WTC11 (cell line): ENCODE data around the gene SIGLEC7. TPM values are rescaled to one million over a fixed set of nuclear protein-coding genes. Genes with fewer than 3 reads are reported as not detected.

Experiments
- ATAC-seq: fragments of 200-7000 bp; cut with Tn5 transposase; 2 replicates; pipeline ENCODE4 v1.10.0; 2021; ENCODE audit warnings: mild to moderate bottlenecking, moderate library complexity
- CTCF ChIA-PET: fragments of 300-600 bp; sonication (Branson Sonifier 250); formaldehyde crosslinking; loops from one replicate; lab custom pipeline; 2021; ENCODE audit warnings: antibody characterized with exemption; lab: Charles Lee
- POLR2A ChIA-PET: fragments of 350-600 bp; sonication (Branson Sonifier 250); formaldehyde crosslinking; loops from one replicate; lab custom pipeline; 2021; ENCODE audit warnings: antibody characterized with exemption; lab: Charles Lee
- DNase-seq: peaks from one replicate; pipeline ENCODE4 v3.0.0; 2021; ENCODE audit warnings: low spot score
- H3K27ac Mint-ChIP-seq: 2 replicates; pipeline ENCODE4 v1.8.0; 2021; ENCODE audit warnings: mixed read lengths
- H3K27me3 Mint-ChIP-seq: 2 replicates; pipeline ENCODE4 v1.8.0; 2021; ENCODE audit warnings: low read depth, mild to moderate bottlenecking, moderate library complexity, mixed read lengths
- H3K36me3 Mint-ChIP-seq: 2 replicates; pipeline ENCODE4 v1.8.0; 2021; ENCODE audit warnings: mixed read lengths
- H3K4me1 Mint-ChIP-seq: 2 replicates; pipeline ENCODE4 v1.8.0; 2022; ENCODE audit warnings: mixed read lengths
- H3K4me3 Mint-ChIP-seq: 2 replicates; pipeline ENCODE4 v1.8.0; 2021; ENCODE audit warnings: mild to moderate bottlenecking, moderate library complexity, mixed read lengths
- H3K9me3 Mint-ChIP-seq: 2 replicates; pipeline ENCODE4 v1.8.0; 2021; ENCODE audit warnings: mixed read lengths
- CREM ChIP-seq: sonication (generic); formaldehyde crosslinking; IDR thresholded peaks from 2 replicates; pipeline ENCODE4 v1.8.1; 2022; ENCODE audit warnings: mild to moderate bottlenecking, missing genetic modification reagents, moderate library complexity
- ESRRA ChIP-seq: sonication (generic); formaldehyde crosslinking; IDR thresholded peaks from 2 replicates; pipeline ENCODE4 v1.8.1; 2022; ENCODE audit warnings: mild to moderate bottlenecking, missing genetic modification reagents, borderline replicate concordance
- FOXK1 ChIP-seq: sonication (generic); formaldehyde crosslinking; IDR thresholded peaks from 2 replicates; pipeline ENCODE4 v1.8.0; 2022; ENCODE audit warnings: mild to moderate bottlenecking, moderate library complexity, missing genetic modification reagents
- GTF2I ChIP-seq: fragments of 250-450 bp; sonication (Bioruptor Pico); conservative IDR thresholded peaks from 2 replicates; pipeline ENCODE4 v1.4.0; 2021; ENCODE audit warnings: mild to moderate bottlenecking
- SMAD4 ChIP-seq: sonication (generic); formaldehyde crosslinking; IDR thresholded peaks from 2 replicates; pipeline ENCODE4 v1.8.0; 2022; ENCODE audit warnings: mild to moderate bottlenecking, missing genetic modification reagents
- TP53 ChIP-seq: sonication (generic); formaldehyde crosslinking; IDR thresholded peaks from 2 replicates; pipeline ENCODE4 v1.8.1; 2023; ENCODE audit warnings: mild to moderate bottlenecking, missing genetic modification reagents
- ZNF219 ChIP-seq: sonication (generic); formaldehyde crosslinking; IDR thresholded peaks from 2 replicates; pipeline ENCODE4 v1.8.0; 2023; ENCODE audit warnings: missing genetic modification reagents, mild to moderate bottlenecking, borderline replicate concordance
- ZNF671 ChIP-seq: fragments of 250-450 bp; sonication (Bioruptor Pico); IDR thresholded peaks from 2 replicates; pipeline ENCODE4 v1.8.0; 2021; ENCODE audit warnings: mild to moderate bottlenecking
- total RNA-seq: library from RNA; stranded (reverse); gene quantifications from 3 replicates; pipeline ENCODE4 v1.2.3, GENCODE V29; 2021
- TF ChIP-seq, protein P1 (sequence below): fragments of 250-450 bp; sonication (Bioruptor Pico); conservative IDR thresholded peaks from 2 replicates; pipeline ENCODE4 v1.9.0; 2021; ENCODE audit warnings: mild to moderate bottlenecking
- TF ChIP-seq, protein P2 (sequence below): sonication (generic); formaldehyde crosslinking; conservative IDR thresholded peaks from 2 replicates; pipeline ENCODE4 v1.8.1; 2023; ENCODE audit warnings: mild to moderate bottlenecking, low read depth, missing genetic modification reagents, moderate library complexity
- TF ChIP-seq, protein P3 (sequence below): fragments of 200-600 bp; IDR thresholded peaks from 2 replicates; pipeline ENCODE4 v1.8.0; 2022; ENCODE audit warnings: antibody characterized with exemption
- TF ChIP-seq, protein P4 (sequence below): sonication (generic); formaldehyde crosslinking; IDR thresholded peaks from 2 replicates; pipeline ENCODE4 v1.8.1; 2023; ENCODE audit warnings: mild to moderate bottlenecking, missing genetic modification reagents, borderline replicate concordance
- TF ChIP-seq, protein P5 (sequence below): sonication (generic); formaldehyde crosslinking; conservative IDR thresholded peaks from 2 replicates; pipeline ENCODE4 v1.8.1; 2022; ENCODE audit warnings: mild to moderate bottlenecking, missing genetic modification reagents
- TF ChIP-seq, protein P6 (sequence below): sonication (generic); formaldehyde crosslinking; IDR thresholded peaks from 2 replicates; pipeline ENCODE4 v1.8.1; 2022; ENCODE audit warnings: mild to moderate bottlenecking, moderate library complexity, missing genetic modification reagents
- TF ChIP-seq, protein P7 (sequence below): sonication (generic); formaldehyde crosslinking; IDR thresholded peaks from 2 replicates; pipeline ENCODE4 v1.8.1; 2023; ENCODE audit warnings: mild to moderate bottlenecking, missing genetic modification reagents, moderate library complexity
- TF ChIP-seq, protein P8 (sequence below): sonication (generic); formaldehyde crosslinking; IDR thresholded peaks from 2 replicates; pipeline ENCODE4 v1.8.1; 2023; ENCODE audit warnings: mild to moderate bottlenecking, missing genetic modification reagents
- TF ChIP-seq, protein P9 (sequence below): fragments of 250-450 bp; sonication (Bioruptor Pico); IDR thresholded peaks from 2 replicates; pipeline ENCODE4 v1.9.0; 2021; ENCODE audit warnings: mild to moderate bottlenecking
- TF ChIP-seq, protein P10 (sequence below): sonication (generic); formaldehyde crosslinking; IDR thresholded peaks from 2 replicates; pipeline ENCODE4 v1.8.1; 2022; ENCODE audit warnings: missing genetic modification reagents, borderline replicate concordance

SIGLEC7 gene
- total RNA-seq, 1 experiment from 2014 or later: not detected

DNA sequence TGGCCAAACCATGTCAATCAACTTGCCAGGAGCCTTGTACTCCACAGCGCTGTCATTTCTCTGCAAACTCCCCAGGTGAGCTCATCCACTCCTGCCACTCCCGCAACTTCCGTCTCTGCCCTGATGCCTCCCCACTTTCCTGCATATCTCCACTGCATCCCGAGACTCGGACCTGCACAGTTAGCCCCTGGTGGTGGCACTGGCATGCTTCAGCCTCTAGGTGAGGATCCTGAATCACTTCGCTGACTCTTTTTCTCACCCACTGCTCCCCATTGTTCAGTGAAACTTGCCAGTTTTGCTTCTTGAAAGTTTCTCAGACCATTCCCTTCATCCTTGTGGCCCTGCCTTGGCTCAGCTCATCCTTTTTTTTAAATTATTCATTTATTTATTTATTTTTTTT, 30.5 kb upstream of the SIGLEC7 start (continued):
- TF ChIP-seq, protein P1, sequence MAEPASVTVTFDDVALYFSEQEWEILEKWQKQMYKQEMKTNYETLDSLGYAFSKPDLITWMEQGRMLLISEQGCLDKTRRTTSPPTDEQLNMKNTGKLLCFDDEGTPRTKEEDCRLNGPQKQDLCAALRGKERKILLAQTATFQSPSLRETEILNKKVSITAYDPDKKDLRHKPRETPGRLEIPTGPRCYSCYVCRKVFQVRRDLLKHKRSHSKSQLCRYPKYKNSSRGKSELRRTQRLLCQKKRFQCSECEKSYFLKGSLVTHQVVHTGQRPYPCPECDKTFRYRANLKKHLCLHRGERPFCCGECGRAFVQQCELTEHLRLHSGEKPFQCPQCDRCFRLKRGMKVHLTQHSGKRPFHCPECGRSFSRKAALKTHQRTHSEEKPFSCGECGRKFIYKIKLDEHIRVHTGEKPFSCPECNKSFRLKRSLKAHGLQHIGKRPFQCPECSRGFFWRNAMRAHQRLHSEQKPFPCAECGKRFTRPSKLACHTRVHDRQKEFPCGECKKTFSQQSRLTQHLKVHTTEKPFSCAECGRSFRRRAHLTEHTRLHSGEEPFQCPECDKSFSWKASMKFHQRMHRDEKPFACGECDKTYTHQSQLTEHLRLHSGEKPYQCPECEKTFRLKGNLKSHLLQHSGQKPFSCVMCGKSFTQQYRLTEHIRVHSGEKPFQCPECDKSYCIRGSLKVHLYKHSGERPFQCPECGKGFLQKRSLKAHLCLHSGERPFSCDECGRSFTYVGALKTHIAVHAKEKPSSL (CRISPR knock-in tag): no peak
- TF ChIP-seq, protein P2, sequence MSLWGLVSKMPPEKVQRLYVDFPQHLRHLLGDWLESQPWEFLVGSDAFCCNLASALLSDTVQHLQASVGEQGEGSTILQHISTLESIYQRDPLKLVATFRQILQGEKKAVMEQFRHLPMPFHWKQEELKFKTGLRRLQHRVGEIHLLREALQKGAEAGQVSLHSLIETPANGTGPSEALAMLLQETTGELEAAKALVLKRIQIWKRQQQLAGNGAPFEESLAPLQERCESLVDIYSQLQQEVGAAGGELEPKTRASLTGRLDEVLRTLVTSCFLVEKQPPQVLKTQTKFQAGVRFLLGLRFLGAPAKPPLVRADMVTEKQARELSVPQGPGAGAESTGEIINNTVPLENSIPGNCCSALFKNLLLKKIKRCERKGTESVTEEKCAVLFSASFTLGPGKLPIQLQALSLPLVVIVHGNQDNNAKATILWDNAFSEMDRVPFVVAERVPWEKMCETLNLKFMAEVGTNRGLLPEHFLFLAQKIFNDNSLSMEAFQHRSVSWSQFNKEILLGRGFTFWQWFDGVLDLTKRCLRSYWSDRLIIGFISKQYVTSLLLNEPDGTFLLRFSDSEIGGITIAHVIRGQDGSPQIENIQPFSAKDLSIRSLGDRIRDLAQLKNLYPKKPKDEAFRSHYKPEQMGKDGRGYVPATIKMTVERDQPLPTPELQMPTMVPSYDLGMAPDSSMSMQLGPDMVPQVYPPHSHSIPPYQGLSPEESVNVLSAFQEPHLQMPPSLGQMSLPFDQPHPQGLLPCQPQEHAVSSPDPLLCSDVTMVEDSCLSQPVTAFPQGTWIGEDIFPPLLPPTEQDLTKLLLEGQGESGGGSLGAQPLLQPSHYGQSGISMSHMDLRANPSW: no peak
- TF ChIP-seq, protein P3, sequence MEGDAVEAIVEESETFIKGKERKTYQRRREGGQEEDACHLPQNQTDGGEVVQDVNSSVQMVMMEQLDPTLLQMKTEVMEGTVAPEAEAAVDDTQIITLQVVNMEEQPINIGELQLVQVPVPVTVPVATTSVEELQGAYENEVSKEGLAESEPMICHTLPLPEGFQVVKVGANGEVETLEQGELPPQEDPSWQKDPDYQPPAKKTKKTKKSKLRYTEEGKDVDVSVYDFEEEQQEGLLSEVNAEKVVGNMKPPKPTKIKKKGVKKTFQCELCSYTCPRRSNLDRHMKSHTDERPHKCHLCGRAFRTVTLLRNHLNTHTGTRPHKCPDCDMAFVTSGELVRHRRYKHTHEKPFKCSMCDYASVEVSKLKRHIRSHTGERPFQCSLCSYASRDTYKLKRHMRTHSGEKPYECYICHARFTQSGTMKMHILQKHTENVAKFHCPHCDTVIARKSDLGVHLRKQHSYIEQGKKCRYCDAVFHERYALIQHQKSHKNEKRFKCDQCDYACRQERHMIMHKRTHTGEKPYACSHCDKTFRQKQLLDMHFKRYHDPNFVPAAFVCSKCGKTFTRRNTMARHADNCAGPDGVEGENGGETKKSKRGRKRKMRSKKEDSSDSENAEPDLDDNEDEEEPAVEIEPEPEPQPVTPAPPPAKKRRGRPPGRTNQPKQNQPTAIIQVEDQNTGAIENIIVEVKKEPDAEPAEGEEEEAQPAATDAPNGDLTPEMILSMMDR: no peak
- TF ChIP-seq, protein P4, sequence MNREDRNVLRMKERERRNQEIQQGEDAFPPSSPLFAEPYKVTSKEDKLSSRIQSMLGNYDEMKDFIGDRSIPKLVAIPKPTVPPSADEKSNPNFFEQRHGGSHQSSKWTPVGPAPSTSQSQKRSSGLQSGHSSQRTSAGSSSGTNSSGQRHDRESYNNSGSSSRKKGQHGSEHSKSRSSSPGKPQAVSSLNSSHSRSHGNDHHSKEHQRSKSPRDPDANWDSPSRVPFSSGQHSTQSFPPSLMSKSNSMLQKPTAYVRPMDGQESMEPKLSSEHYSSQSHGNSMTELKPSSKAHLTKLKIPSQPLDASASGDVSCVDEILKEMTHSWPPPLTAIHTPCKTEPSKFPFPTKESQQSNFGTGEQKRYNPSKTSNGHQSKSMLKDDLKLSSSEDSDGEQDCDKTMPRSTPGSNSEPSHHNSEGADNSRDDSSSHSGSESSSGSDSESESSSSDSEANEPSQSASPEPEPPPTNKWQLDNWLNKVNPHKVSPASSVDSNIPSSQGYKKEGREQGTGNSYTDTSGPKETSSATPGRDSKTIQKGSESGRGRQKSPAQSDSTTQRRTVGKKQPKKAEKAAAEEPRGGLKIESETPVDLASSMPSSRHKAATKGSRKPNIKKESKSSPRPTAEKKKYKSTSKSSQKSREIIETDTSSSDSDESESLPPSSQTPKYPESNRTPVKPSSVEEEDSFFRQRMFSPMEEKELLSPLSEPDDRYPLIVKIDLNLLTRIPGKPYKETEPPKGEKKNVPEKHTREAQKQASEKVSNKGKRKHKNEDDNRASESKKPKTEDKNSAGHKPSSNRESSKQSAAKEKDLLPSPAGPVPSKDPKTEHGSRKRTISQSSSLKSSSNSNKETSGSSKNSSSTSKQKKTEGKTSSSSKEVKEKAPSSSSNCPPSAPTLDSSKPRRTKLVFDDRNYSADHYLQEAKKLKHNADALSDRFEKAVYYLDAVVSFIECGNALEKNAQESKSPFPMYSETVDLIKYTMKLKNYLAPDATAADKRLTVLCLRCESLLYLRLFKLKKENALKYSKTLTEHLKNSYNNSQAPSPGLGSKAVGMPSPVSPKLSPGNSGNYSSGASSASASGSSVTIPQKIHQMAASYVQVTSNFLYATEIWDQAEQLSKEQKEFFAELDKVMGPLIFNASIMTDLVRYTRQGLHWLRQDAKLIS: no peak
- TF ChIP-seq, protein P5, sequence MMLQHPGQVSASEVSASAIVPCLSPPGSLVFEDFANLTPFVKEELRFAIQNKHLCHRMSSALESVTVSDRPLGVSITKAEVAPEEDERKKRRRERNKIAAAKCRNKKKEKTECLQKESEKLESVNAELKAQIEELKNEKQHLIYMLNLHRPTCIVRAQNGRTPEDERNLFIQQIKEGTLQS (CRISPR knock-in tag): no peak
- TF ChIP-seq, all 79 proteins: peak for 0

DNA sequence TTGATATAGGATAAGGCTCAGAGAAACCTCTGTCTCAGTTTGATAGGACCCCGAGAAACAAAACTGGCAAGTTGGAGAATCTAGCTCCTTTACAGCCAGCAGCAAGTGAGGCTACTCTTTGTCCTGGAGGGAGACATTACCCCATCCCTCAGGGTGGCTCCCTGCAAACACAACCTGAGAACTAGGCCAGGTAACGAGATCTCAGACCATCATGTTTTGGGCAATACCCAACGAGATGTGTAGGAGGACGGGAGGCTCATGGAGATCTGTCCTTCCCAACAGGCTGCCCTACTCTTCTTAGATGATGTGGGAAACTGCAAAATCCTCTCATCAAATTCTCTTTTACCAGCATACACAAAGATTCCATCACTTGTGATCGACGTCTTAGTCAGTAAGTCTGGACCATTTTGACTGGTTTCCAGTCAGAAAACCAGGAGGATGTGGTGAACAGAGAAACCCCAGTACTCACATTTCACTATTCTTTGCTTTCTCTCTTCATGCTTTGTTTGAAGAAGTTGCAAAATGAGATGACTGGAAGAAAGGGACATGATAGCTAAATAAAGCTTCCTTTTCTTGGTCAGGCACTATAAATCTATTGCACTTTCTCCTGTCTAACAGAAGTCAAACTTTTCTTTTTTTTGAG, 27.9 kb upstream of the SIGLEC7 start:
- CTCF ChIA-PET: no interaction called here
- DNase-seq (no peak), ATAC-seq (no peak)
- Mint-ChIP-seq H3K27me3 (peaks cover 31% of the 10 kb centered on the region), H3K27ac (no peak overlapping the region), H3K4me1 (no peaks in the 10 kb centered on the region; the same call in 1 of the 2 replicates), H3K36me3 (no peaks in the 10 kb centered on the region), H3K9me3 (no peaks in the 10 kb centered on the region), H3K4me3 (no peak overlapping the region)
- POLR2A ChIA-PET: no interaction called here
- TF ChIP-seq CREM (CRISPR knock-in tag) (no peak), TP53 (CRISPR knock-in tag) (no peak), SMAD4 (CRISPR knock-in tag) (no peak), ESRRA (CRISPR knock-in tag) (no peak), ZNF219 (CRISPR knock-in tag) (no peak), GTF2I (CRISPR knock-in tag) (no peak), ZNF671 (CRISPR knock-in tag) (no peak), FOXK1 (CRISPR knock-in tag) (no peak)
- TF ChIP-seq, protein P6, sequence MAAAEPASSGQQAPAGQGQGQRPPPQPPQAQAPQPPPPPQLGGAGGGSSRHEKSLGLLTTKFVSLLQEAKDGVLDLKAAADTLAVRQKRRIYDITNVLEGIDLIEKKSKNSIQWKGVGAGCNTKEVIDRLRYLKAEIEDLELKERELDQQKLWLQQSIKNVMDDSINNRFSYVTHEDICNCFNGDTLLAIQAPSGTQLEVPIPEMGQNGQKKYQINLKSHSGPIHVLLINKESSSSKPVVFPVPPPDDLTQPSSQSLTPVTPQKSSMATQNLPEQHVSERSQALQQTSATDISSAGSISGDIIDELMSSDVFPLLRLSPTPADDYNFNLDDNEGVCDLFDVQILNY (CRISPR knock-in tag): no peak
- TF ChIP-seq, protein P7, sequence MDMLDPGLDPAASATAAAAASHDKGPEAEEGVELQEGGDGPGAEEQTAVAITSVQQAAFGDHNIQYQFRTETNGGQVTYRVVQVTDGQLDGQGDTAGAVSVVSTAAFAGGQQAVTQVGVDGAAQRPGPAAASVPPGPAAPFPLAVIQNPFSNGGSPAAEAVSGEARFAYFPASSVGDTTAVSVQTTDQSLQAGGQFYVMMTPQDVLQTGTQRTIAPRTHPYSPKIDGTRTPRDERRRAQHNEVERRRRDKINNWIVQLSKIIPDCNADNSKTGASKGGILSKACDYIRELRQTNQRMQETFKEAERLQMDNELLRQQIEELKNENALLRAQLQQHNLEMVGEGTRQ (CRISPR knock-in tag): no peak
- TF ChIP-seq, protein P8, sequence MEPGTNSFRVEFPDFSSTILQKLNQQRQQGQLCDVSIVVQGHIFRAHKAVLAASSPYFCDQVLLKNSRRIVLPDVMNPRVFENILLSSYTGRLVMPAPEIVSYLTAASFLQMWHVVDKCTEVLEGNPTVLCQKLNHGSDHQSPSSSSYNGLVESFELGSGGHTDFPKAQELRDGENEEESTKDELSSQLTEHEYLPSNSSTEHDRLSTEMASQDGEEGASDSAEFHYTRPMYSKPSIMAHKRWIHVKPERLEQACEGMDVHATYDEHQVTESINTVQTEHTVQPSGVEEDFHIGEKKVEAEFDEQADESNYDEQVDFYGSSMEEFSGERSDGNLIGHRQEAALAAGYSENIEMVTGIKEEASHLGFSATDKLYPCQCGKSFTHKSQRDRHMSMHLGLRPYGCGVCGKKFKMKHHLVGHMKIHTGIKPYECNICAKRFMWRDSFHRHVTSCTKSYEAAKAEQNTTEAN (CRISPR knock-in tag): no peak
- TF ChIP-seq, protein P9, sequence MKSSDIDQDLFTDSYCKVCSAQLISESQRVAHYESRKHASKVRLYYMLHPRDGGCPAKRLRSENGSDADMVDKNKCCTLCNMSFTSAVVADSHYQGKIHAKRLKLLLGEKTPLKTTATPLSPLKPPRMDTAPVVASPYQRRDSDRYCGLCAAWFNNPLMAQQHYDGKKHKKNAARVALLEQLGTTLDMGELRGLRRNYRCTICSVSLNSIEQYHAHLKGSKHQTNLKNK (CRISPR knock-in tag): no peak
- TF ChIP-seq, protein P10, sequence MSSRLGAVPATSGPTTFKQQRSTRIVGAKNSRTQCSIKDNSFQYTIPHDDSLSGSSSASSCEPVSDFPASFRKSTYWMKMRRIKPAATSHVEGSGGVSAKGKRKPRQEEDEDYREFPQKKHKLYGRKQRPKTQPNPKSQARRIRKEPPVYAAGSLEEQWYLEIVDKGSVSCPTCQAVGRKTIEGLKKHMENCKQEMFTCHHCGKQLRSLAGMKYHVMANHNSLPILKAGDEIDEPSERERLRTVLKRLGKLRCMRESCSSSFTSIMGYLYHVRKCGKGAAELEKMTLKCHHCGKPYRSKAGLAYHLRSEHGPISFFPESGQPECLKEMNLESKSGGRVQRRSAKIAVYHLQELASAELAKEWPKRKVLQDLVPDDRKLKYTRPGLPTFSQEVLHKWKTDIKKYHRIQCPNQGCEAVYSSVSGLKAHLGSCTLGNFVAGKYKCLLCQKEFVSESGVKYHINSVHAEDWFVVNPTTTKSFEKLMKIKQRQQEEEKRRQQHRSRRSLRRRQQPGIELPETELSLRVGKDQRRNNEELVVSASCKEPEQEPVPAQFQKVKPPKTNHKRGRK (CRISPR knock-in tag): no peak
